DMS53 (cell line): Measurements from ENCODE around the gene XPO6.

ENCODE experiments used
- DNase-seq: peaks from one replicate; lab custom pipeline; 2025; lab: John Stamatoyannopoulos, UW

XPO6 gene

DNA sequence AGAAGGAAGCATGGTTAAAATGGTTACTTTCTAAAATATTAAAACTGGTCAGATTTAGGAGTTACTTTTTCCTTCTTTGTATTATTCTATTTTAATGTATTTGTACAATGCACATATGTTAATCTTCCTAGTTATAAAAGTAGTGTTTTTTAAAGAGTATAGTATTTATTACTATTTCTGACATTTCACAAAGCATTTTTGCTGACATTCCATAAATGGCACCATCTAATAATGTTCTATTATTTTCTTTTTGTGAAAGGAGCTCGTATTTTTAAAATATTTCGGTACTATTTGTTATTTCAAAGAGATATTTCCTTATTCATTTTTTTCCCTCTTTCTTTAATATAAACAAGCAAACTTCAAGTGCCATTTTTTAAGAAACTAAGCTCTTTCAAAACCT lies 100.8 kb downstream of the XPO6 start:
- DNase-seq: no peak

- DNase-seq: no peak
Observed at GRCh38 chr16:28110479-28110878, 101.3 kb downstream of the XPO6 start.

DNA sequence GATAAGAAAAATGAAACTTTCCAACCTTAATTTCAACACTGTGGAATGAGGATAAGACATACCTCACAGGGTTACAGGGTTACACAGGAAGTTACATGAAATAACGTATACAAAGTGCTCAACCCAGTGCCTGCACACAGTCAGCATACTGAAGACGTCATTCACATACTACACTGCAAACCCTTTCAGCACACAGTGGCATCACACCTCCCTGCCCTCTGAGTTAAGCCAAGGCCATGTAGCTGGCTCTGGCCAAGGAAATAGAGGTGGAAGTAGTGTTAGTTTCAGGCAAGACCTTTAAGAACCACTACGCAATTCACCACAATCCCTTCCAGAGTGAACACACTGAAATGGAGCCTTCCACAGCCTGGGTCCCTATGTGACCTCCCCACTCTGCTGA lies 101.7 kb downstream of the XPO6 start:
- DNase-seq: no peak

DNA sequence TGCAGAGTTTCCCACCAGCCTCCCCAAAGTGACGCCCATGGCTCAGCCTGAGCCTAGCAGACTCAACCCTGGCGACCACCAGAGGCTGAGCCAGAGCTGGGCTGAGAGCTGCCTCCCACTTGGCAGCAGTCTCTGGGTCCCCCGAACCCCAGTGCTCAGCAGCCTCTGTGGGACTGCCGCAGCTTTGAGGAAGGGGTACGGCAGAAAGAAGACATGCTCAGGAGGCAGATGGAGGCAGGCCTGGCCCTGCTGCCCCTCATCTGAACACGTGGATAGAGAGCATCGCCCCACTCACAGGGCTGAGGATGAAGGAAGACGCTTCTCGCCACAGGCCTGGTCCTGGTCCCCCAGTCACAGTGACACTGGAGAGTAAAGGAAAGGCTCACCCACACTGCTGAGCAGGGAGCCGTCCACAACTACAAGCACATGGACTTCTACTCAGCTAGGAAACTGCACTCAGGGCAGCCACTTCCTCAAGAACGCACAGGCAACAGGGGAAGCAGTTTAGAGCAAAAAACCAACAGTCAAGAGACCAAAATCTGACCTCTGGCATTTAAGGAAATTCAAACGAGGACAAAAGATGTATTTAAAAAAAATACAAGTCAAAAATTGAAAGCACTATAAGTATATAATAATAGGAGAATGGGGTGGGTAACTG lies 103.0 kb downstream of the XPO6 start:
- DNase-seq: no peak

DNA sequence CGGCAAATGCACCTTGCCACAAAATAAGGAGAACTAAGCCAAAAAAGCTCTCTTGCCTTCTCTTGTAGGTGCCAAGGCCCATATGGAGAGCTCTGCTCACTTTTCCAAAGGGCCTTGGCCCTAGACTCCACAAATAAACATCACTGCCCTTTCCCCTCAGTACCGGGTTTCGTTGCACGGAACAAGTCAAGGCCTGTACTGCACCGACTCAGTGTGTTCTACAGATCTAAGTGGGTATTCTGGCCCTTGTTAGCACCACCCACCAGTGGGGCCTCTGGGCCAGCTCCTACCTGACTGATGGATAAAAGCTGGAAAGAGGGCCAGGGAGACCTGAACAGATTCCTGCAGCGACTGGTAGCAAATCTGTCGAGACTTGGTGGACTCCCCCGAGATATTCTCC lies 104.5 kb downstream of the XPO6 start:
- DNase-seq: no peak

GRCh38 chr16:28106467-28107215 lies 105.1 kb downstream of the XPO6 start:
- peak; percentile 9 for DNase-seq

DNA sequence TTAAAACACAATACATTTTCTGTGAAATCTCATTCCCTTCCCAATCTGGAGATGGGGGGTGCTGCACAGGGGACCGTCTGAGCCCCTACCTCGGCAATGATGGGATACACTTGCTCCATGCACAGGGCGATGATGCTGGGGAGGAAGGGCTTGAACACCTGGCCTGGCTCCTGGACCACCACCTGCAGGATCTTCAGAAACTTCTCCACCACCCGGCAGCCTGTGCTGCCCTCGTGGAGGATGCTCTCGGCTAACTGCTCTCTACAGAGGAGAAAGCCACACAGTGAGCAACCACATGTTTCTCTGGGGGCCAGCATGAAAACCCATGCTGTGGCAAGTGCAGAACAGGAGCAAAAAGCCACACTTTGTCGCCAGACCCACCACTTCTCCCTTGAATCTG lies 105.8 kb downstream of the XPO6 start:
- DNase-seq: no peak

- DNase-seq: no peak
Observed at GRCh38 chr16:28105297-28105696, 106.5 kb downstream of the XPO6 start.

DNA sequence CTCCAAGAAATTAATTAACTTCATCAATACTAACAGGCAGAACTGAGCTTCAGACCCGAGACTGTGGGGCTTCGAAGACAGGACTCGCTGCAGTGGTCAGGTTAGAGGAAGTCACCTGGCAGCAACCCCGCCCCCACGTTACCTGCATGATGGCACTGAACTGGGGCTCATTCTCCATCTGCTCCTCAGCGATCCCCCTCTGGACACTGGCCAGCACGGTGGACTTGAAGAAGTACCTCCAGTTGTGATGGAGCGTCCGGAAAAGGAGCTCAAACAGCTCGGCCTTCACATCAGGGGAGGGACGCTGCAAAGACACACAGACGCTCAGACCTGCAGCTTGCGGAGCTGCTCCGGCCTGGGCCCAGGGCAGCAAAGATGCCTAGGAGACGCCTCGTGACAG lies 107.4 kb downstream of the XPO6 start:
- no peak for DNase-seq

DNA sequence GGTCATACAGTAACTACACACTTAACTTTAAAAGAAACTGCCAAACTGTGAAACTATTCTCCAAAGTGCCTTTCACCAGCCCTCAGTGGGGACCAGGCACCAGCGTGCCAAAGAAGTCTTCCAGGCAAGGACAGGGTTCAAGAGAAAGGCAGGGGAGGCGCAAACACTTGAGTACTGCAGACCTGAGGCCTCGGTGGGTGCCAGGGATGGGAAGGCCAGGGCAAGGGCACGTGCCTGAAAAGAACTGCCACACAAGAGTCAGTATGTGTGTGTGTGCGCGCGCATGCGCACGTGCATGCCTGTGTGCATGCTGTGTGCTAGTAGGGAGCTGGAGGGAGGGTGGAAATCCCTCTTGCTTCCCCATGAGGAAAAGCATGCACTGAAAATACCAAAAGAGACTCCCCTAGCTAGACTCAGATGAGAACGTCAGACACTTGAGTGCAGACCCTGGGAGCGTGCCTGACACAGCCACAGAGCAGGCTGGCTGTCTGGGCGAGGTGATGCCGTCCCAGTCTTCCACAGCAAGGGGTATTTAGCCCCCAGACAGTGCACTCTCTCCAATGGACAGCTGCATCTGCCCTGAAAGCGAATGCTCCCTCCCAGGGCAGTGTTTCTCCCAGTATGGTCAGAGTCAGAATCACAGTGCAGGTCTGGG lies 108.1 kb downstream of the XPO6 start:
- DNase-seq: no peak

DNA sequence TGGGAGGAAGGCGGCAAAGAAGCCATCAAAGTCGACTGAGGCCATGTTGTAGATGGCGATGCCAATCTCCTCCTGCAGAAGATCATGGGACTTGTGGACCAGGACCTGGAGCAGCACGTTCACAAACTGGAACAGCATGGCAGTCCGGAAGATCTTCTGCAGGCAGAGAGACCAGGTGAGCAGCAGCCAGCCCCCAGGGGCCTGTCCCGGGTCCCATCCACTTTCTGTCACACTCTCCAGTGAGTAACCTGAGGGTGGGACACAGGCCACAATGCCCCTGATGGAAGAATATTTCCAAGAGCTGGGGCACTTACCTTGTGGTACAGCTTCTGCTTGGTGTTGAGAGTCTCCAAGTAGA lies 110.3 kb downstream of the XPO6 start:
- no peak for DNase-seq

GRCh38 chr16:28100810-28101532 lies 110.8 kb downstream of the XPO6 start:
- DNase-seq: no peak

DNA sequence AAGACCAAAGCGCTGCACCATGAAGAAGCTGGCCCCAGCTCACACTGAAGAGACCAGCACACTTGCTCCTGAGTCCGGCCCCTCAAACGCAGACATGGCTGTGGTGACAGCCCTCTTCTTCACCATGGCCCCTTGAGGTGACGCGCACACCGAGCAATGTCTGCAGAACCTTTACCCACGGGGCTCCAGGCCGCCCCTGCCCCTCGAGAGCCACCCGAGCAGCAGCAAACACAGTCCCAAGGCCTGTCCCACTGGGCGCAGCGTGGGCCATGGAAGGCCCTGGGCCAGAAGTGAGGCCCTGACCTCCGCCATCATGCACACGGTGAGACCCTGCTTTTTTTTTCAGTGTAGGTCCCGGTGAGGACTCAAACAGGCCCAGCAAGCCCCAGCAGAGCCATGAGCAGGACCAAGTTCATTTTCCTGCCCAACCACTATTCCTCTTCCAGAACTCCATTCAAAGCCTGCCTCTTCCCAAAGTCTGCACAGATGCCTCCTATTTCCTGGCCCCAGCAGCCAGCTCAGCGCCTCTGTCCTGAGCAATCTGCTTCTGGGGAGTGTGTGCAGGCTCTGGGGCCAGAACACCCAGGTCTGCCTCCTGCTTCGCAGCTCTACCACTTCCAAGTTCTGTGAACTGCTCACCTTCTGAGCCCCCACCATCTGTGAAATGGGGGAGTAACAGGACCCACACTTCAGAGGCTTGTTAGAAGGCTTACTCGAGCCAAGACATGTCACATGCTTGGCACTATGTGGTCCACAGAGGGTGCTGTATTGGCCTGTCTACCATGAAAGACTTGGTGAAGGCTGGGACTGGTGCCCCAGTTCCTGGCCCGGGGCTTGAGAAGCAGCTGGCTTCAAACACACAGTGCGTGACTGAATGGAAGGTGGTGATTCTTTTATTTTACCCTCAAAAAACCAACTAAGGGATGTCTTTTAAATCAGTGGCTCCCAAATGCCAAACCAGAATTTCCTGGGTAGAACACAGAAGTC lies 112.5 kb downstream of the XPO6 start:
- no peak for DNase-seq

DNA sequence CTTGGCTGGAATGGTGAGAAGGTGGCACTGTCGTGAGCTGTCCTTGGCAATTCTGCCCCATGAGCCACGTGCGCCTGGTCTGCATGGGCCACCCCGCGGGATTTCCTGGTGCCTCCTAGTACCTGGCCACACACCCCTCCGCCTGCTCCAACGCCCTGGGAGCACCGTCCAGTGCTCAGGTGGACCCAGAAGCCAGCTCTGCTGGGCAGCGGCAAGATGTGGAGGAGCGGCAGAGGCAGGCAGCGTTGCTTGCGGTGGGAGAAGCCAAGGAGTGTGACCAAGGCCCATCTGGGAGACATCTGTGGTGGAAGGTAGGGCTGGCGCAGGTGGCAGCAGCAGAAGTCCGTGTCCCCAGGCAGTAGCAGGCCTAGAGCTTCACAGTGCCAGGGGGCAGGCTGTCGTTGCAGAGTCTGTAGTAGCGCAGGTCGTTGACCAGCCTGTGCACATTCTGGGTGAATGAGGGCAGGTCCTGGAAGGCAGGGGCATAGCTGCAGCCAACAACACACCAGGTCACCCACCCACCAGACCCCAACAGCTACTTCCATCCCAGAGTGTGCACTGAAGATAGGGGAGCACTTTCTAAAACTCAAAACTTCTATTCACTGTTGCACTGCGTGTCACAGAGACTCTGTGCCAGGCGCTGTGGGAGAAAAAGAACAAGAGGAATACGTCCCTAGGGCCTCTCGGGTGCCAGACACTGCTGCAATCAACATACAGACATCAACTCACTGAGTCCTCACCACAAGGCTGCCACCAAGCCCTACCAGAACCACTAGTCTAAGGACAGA lies 113.4 kb downstream of the XPO6 start:
- no peak for DNase-seq

DNA sequence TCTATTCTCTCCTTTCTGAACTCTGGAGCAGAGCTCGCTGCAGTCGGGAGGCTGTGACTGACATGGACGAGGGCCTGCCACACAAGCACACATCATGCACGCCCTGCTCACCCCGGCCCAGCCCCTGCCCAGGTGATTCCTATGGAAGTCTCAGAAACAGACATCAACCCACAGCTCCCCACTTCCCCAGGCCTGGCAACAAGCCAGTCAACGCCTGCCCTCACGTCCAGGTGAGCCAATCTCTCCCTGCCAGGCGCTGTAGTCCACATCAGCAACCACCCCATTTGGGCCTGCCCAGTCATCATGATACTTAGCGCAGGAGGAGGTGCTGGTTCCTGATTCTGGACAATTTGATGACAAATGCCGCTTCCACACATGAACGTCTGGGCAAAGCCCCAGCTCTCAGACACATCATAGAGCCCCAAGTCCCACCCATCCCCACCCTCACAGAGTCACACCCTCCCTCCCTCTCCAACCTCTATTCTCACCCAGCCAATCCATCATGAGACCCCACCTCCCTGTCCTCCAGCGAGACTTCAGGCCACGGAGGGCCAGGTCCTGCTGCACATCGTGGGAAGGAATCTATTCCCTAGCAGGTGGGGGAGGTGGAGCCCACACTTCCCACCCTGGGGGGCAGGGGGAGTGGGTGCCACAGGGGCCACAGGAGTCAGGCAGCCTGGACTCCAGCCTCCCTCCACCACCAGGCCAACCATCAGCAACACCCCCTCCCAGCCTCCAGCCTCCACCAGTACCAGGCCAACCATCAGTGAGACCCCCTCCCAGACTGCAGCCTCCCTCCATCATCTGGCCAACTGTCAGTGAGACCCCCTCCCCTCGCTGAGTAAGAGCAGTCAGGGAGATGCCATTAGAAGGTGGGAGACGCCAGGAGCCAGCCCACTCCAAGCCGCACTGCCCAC lies 114.5 kb downstream of the XPO6 start:
- no peak for DNase-seq

GRCh38 chr16:28093385-28093725 lies 118.4 kb downstream of the XPO6 start:
- no peak for DNase-seq

GRCh38 chr16:28092721-28093384 lies 118.9 kb downstream of the XPO6 start:
- DNase-seq: no peak

DNA sequence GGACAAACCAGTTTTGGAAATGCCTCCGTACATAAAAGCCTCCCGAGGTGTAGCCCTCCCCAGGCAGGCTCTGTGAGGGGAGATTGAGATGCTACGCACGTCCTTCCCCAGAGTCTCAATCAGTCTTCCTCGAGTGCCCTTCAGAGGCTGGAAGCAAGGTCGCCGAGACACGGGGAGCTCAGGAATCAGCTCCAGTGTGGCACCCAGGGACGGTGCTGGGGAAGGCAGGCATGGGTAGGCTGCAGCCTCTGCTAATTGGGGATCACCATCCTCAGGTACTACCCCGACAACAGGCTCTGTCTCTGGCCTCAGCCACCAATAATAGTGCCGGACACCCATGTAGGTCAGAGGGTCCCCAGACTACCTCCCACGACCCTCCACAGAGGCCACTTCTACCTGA lies 120.1 kb downstream of the XPO6 start:
- DNase-seq: no peak
